Lower leg skin (tissue), 3 donors: ENCODE measurements around the gene MIPEP.

Experiments
- CTCF ChIP-seq, 3 donors: fragments of 450-650 bp; IDR thresholded peaks; one replicate each; pipeline ENCODE4 v1.5.1; 2016; ENCODE audit warnings: antibody characterized with exemption in 3 of 3, mild to moderate bottlenecking in 3 of 3, moderate library complexity in 2 of 3
- POLR2A ChIP-seq, 2 donors: fragments of 450-650 bp; IDR thresholded peaks; one replicate each; pipeline ENCODE4 v1.6.1; 2016 to 2017; ENCODE audit warnings: antibody characterized with exemption in 2 of 2, mild to moderate bottlenecking in 1 of 2, moderate library complexity in 1 of 2

GRCh38 chr13:23767838-23768237, 121.4 kb downstream of the MIPEP start:
- no peak for TF ChIP-seq CTCF (IDR thresholded peaks at IDR 0.05)
- no peak for TF ChIP-seq POLR2A (IDR thresholded peaks at IDR 0.05)
